ENCODE results near the gene CNIH4. TPM values are rescaled to one million over a fixed set of nuclear protein-coding genes. Genes with fewer than 3 reads are reported as not detected.

The CNIH4 gene
- total RNA-seq (2022; extraction: Qiagen RNA extraction) = 85.7 to 116 TPM (median 114 TPM) in 5 replicates

DNA sequence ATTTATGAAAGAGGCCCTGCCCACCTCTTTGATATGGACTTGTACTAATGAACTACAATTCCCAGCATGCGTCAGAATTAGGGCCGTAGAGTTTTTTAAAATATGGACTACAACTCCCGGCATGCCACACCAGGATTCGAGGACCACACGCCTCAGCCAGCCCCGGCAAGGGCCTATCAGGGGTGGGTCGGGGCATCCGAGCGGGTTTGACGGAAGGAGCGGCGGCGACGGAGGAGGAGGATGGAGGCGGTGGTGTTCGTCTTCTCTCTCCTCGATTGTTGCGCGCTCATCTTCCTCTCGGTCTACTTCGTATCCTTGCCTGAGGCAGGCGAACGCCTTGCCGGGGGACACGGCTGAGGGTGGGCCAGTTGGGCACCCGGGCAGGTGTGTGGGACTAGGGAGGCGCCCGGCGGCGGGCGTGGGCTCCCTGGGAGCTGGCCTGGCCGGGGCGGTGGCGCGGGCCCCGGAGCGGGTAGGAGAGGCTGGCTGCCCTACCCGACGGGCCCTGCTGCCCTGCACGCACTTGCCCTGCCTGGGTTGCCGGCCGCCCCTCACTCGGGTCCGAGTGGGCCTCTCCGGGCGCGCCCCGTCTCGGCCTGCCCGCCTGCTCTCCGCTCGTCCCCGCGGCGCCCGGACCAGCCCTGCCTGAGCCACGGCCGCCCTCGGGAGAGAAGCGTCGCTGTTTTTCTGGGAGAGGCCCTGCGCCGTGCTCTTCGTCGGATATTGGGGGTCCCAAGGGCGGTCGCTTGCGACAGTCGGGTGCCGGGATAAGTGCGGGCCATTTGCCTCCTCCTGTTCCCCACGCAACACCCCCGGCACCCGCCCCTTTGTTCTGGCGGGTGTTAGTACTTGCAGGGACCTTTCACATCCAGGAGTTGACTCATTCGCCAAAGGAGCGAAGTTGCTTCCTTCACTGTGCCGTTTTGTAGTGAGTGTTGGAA is at the start of gene CNIH4:
TSS of gene CNIH4 (plus strand) at position 195 of the 941 bp plus-strand sequence. CDS start at position 241, 46 bp downstream.

DNA sequence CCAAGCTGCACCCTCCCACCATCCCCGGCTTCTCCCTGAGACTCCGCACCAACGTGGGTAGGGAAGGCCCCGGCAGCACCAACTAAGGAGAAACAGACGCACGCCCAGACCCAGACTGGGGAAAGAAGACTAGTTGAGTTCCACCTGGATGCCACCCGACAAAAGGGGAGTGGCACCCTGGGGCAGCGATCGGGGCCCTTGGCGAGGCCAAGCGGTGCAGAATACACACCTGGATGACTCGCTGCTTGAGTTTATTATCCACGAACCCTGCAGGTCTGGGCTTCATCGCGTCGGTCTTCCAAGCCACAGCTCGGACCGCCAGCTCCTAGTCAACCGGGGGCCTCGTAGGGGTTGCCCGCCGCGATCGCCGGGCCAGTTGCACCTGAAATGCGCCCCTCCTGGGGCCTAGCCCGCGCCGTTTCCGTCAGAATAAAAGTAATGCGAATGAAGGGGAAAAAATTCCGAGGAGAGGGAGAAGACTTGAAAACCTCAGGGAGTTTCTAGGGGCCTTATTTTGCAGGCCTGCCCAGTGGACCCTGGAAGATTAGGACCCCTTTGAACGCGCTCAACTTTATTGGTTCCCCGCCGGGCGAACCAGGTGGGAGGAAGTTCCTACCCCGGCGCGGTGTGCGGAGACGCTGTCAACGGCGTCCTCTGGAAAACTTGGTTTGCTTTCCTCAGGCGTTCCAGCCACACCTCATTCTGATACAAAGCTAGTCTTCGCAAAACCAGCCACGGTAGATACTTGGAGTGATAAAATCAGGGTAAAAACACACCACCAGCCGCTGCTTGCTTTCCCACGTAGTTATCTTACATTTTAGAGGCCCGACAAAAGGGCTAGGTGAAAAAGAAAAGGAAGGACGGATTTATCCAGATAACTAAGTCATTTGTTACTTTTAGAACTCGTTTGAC is 26.6 kb upstream of the CNIH4 start, which contains the start of gene NVL:
TSS of gene NVL (minus strand) at position 331 of the 912 bp plus-strand sequence. CDS start at position 286, 45 bp downstream.

Other genes with a start within 250 kb of the CNIH4 start
- 24.0 to 31.7 TPM (median 27.3 TPM) in 5 replicates for gene FBXO28, start 242.8 kb upstream of the CNIH4 start, total RNA-seq (2022; extraction: Qiagen RNA extraction)
- 128 to 156 TPM (median 139 TPM) in 5 replicates for gene DEGS1, start 173.6 kb upstream of the CNIH4 start, total RNA-seq (2022; extraction: Qiagen RNA extraction)
- 19.1 to 23.6 TPM (median 21.2 TPM) in 5 replicates for gene NVL, start 26.7 kb upstream of the CNIH4 start, total RNA-seq (2022; extraction: Qiagen RNA extraction)
- gene WDR26, start 77.9 kb downstream of the CNIH4 start, total RNA-seq (2022; extraction: Qiagen RNA extraction) = 30.2 to 42.6 TPM (median 33.8 TPM) in 5 replicates

Data from A549 treated with Hydrocortisone at 1 μM for 4 hours (cell line).